SK-N-SH (cell line): Measurements from ENCODE around the gene DDX24. TPM values are rescaled to one million over a fixed set of nuclear protein-coding genes. Genes with fewer than 3 reads are reported as not detected.

ENCODE experiments used
- CTCF ChIA-PET: fragments of 300-600, 350-600 bp; formaldehyde crosslinking; extraction: SDS; loops from one replicate; lab custom pipeline; 2021; lab: Yijun Ruan, JAX
- POLR2A ChIA-PET: fragments of 350-600 bp; sonication (Branson Sonifier 250); formaldehyde crosslinking; extraction: SDS; loops from one replicate; lab custom pipeline; 2020; ENCODE audit warnings: antibody characterized with exemption, inconsistent platforms; lab: Yijun Ruan, JAX
- DNase-seq: peaks from one replicate; pipeline ENCODE4 v3.0.0; 2012
- H2AFZ ChIP-seq: fragments of 200-600 bp; sonication (generic); 2 replicates; pipeline ENCODE4 v1.8.1; 2016; ENCODE audit warnings: antibody characterized with exemption, mild to moderate bottlenecking, low read depth
- H3F3A ChIP-seq: fragments of 200-600 bp; sonication (generic); replicated peaks from 2 replicates; pipeline ENCODE3; 2016; ENCODE audit warnings: antibody characterized with exemption, mild to moderate bottlenecking; ENCODE audit not compliant: insufficient read depth
- H3K27ac ChIP-seq, 2 experiments: fragments of 200-500 bp in 1 of 2; fragments of 200-600 bp in 1 of 2; sonication (Bioruptor generic) in 1 of 2; sonication (generic), shearing (Covaris generic) in 1 of 2; 2 replicates each; pipeline versions ENCODE4 v1.5.1 to v1.6.1; 2014 to 2016; ENCODE audit warnings: low read depth in 2 of 2, inconsistent platforms in 1 of 2, low read length in 1 of 2, mild to moderate bottlenecking in 1 of 2, mixed read lengths in 1 of 2
- H3K27me3 ChIP-seq: fragments of 200-600 bp; sonication (generic), shearing (Covaris generic); 2 replicates; pipeline ENCODE4 v1.6.1; 2016; ENCODE audit warnings: mixed run types; ENCODE audit not compliant: insufficient read depth
- H3K36me3 ChIP-seq, 2 experiments: fragments of 200-500 bp in 1 of 2; fragments of 200-600 bp in 1 of 2; sonication (Bioruptor generic) in 1 of 2; sonication (generic) in 1 of 2; replicated peaks in 1 of 2; 2 replicates each; pipeline versions ENCODE3 to v1.5.1; 2014 to 2016; ENCODE audit warnings: low read length in 1 of 2, mild to moderate bottlenecking in 1 of 2; ENCODE audit not compliant: insufficient read depth in 2 of 2, control insufficient read depth in 1 of 2
- H3K4me1 ChIP-seq, 2 experiments: fragments of 200-500 bp in 1 of 2; fragments of 200-600 bp in 1 of 2; sonication (Bioruptor generic) in 1 of 2; sonication (generic), shearing (Covaris generic) in 1 of 2; 2 replicates each; pipeline versions ENCODE4 v1.5.1 to v1.6.1; 2014 to 2016; ENCODE audit warnings: low read depth in 1 of 2, low read length in 1 of 2, mixed run types in 1 of 2; ENCODE audit not compliant: insufficient read depth in 2 of 2, control insufficient read depth in 1 of 2
- H3K4me2 ChIP-seq: fragments of 200-600 bp; sonication (generic), shearing (Covaris generic); 2 replicates; pipeline ENCODE4 v1.6.1; 2017; ENCODE audit warnings: mixed run types
- H3K4me3 ChIP-seq, 2 experiments: fragments of 200-500 bp in 1 of 2; fragments of 200-600 bp in 1 of 2; sonication (Bioruptor generic) in 1 of 2; sonication (generic), shearing (Covaris generic) in 1 of 2; 2 replicates each; pipeline versions ENCODE4 v1.5.1 to v1.8.1; 2014 to 2016; ENCODE audit warnings: low read depth in 2 of 2, inconsistent platforms in 1 of 2, low read length in 1 of 2, mild to moderate bottlenecking in 1 of 2, mixed read lengths in 1 of 2, moderate library complexity in 1 of 2
- H3K79me2 ChIP-seq: fragments of 200-600 bp; sonication (generic); 2 replicates; pipeline ENCODE4 v1.8.1; 2017; ENCODE audit warnings: mild to moderate bottlenecking; ENCODE audit not compliant: insufficient read depth
- H3K9ac ChIP-seq: fragments of 200-600 bp; sonication (generic); 2 replicates; pipeline ENCODE4 v1.6.1; 2017; ENCODE audit warnings: mixed run types
- H3K9me2 ChIP-seq: fragments of 200-600 bp; sonication (generic); 2 replicates; pipeline ENCODE4 v1.6.1; 2017; ENCODE audit warnings: mixed run types
- H3K9me3 ChIP-seq: fragments of 200-600 bp; sonication (generic); 2 replicates; pipeline ENCODE4 v1.6.1; 2017; ENCODE audit warnings: mixed run types, mild to moderate bottlenecking, moderate library complexity
- H4K20me1 ChIP-seq: fragments of 200-600 bp; sonication (generic); 2 replicates; pipeline ENCODE4 v1.6.1; 2017; ENCODE audit warnings: mild to moderate bottlenecking, mixed run types; ENCODE audit not compliant: insufficient read depth
- ELF1 ChIP-seq: IDR thresholded peaks from 2 replicates; pipeline ENCODE4 v1.4.0; 2012
- EP300 ChIP-seq, 2 experiments: IDR thresholded peaks; 2 replicates each; pipeline versions ENCODE4 v1.4.0 to v1.6.1; 2012; ENCODE audit warnings: borderline replicate concordance in 1 of 2, low read depth in 1 of 2, low read length in 1 of 2
- FOXJ3 ChIP-seq: sonication (generic); formaldehyde crosslinking; IDR thresholded peaks from 2 replicates; pipeline ENCODE4 v1.5.1; 2020; ENCODE audit warnings: mild to moderate bottlenecking, missing genetic modification reagents
- FOXM1 ChIP-seq: IDR thresholded peaks from 2 replicates; pipeline ENCODE4 v1.4.0; 2012; ENCODE audit warnings: low read depth, mild to moderate bottlenecking
- GATA2 ChIP-seq: sonication (generic); formaldehyde crosslinking; IDR thresholded peaks from 2 replicates; pipeline ENCODE4 v1.5.0; 2020; ENCODE audit warnings: mild to moderate bottlenecking, missing genetic modification reagents
- JUND ChIP-seq: IDR thresholded peaks from 2 replicates; pipeline ENCODE4 v1.4.0; 2012
- MAX ChIP-seq: IDR thresholded peaks from 2 replicates; pipeline ENCODE4 v1.4.0; 2012; ENCODE audit warnings: low read depth
- PBX3 ChIP-seq: IDR thresholded peaks from 2 replicates; pipeline ENCODE4; 2012
- POLR2AphosphoS5 ChIP-seq: IDR thresholded peaks from 2 replicates; pipeline ENCODE4 v1.6.1; 2012; ENCODE audit warnings: low read depth, low read length
- RXRA ChIP-seq: IDR thresholded peaks from 2 replicates; pipeline ENCODE4 v1.4.0; 2012; ENCODE audit warnings: low read depth, mild to moderate bottlenecking, borderline replicate concordance
- SIN3A ChIP-seq: IDR thresholded peaks from 2 replicates; pipeline ENCODE4 v1.6.1; 2012; ENCODE audit warnings: low read depth, mild to moderate bottlenecking, low read length, moderate library complexity, borderline replicate concordance
- TEAD4 ChIP-seq: IDR thresholded peaks from 2 replicates; pipeline ENCODE4 v1.4.0; 2012; ENCODE audit warnings: mild to moderate bottlenecking, borderline replicate concordance; ENCODE audit not compliant: insufficient read depth
- USF1 ChIP-seq: IDR thresholded peaks from 2 replicates; pipeline ENCODE4 v1.4.0; 2012; ENCODE audit warnings: low read depth, borderline replicate concordance
- WGBS: methylation state at CpG from one replicate; pipeline ENCODE4 v1.1.6; 2017; ENCODE audit warnings: low lambda C conversion rate; 5-methylcytosine and 5-hydroxymethylcytosine counted together
- polyA plus RNA-seq, 3 experiments: library from polyadenylated mRNA; depleted of rRNA; stranded (reverse); fragments of >200 nt; gene quantifications; 2 replicates each; pipeline ENCODE4 v1.2.3, GENCODE V29; 2012
- TF ChIP-seq, protein P1 (sequence below): IDR thresholded peaks from 2 replicates; pipeline ENCODE4 v1.6.1; 2012; ENCODE audit warnings: mild to moderate bottlenecking, low read depth, low read length, moderate library complexity

The DDX24 gene
- polyA plus RNA-seq, 1 of the 3 experiments (the other 2 are of a cell fraction) = 108 TPM

GRCh38 chr14:94113490-94113889 lies 32.5 kb upstream of the DDX24 start:
- no peaks in the 10 kb centered on the region for H3K79me2 ChIP-seq
- H3K9me2 ChIP-seq = no peaks in the 10 kb centered on the region
- H3F3A ChIP-seq = no peaks in the 10 kb centered on the region
- no peak overlapping the region for H3K4me2 ChIP-seq
- no peak overlapping the region for H3K4me3 ChIP-seq
- WGBS = 72% methylated on average over 6 of the region's 6 CpGs
- H3K27ac ChIP-seq = no peak overlapping the region; a peak in 1 of 4 replicates
- no peaks in the 10 kb centered on the region for H4K20me1 ChIP-seq
- H3K36me3 ChIP-seq = no peaks in the 10 kb centered on the region
- TF ChIP-seq PBX3 = no peak
- no peak for TF ChIP-seq USF1
- no peak for TF ChIP-seq GATA2
- no peak for TF ChIP-seq SIN3A
- TF ChIP-seq, protein P1, sequence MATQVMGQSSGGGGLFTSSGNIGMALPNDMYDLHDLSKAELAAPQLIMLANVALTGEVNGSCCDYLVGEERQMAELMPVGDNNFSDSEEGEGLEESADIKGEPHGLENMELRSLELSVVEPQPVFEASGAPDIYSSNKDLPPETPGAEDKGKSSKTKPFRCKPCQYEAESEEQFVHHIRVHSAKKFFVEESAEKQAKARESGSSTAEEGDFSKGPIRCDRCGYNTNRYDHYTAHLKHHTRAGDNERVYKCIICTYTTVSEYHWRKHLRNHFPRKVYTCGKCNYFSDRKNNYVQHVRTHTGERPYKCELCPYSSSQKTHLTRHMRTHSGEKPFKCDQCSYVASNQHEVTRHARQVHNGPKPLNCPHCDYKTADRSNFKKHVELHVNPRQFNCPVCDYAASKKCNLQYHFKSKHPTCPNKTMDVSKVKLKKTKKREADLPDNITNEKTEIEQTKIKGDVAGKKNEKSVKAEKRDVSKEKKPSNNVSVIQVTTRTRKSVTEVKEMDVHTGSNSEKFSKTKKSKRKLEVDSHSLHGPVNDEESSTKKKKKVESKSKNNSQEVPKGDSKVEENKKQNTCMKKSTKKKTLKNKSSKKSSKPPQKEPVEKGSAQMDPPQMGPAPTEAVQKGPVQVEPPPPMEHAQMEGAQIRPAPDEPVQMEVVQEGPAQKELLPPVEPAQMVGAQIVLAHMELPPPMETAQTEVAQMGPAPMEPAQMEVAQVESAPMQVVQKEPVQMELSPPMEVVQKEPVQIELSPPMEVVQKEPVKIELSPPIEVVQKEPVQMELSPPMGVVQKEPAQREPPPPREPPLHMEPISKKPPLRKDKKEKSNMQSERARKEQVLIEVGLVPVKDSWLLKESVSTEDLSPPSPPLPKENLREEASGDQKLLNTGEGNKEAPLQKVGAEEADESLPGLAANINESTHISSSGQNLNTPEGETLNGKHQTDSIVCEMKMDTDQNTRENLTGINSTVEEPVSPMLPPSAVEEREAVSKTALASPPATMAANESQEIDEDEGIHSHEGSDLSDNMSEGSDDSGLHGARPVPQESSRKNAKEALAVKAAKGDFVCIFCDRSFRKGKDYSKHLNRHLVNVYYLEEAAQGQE = no peak
- 0 out of 4 replicates have a peak, but pooled peaks of 1 of the 2 experiments have one; percentile 12 for TF ChIP-seq EP300 (IDR thresholded peaks at IDR 0.05; ENCODE audit: borderline replicate concordance in 1 of 2, low read depth in 1 of 2, low read length in 1 of 2)
- no peaks in the 10 kb centered on the region for H3K27me3 ChIP-seq
- H3K4me1 ChIP-seq = peaks cover 0 to 35% of the 10 kb centered on the region in 2 experiments; a peak in 1 of 4 replicates
- no peak overlapping the region for H3K9ac ChIP-seq
- ChIA-PET CTCF (interaction anchor here (2.7 to 3.3 kb wide), 3 partner anchors 19 to 63 kb away, joined by 11 to 14 read pairs (median 12); no protein-coding TSS in a partner anchor), POLR2A (no interaction called here)
- DNase-seq = peak; percentile 64
- no peaks in the 10 kb centered on the region for H3K9me3 ChIP-seq
- no peak overlapping the region for H2AFZ ChIP-seq

DNA sequence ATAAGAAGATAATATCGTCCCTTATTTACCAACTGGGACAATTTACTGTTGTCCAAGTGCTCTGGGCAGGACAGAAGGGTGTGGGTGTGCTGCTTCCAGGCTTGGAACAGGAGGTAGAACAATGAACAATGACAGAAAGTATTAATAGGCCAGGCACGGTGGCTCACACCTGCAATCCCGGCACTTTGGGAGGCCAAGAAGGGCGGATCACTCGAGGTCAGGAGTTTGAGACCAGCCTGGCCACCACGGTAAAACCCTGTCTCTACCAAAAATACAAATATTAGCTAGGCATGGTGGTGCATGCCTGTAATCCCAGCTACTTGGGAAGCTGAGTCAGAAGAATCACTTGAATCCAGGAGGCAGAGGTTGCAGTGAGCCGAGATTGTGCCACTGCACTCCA lies 32.1 kb upstream of the DDX24 start:
- Histone ChIP-seq H2AFZ (no peak overlapping the region), H3K9ac (no peak overlapping the region), H3K4me1 (peaks cover 0 to 35% of the 10 kb centered on the region in 2 experiments; a peak in 1 of 4 replicates), H3K9me2 (no peaks in the 10 kb centered on the region), H3K27ac (no peak overlapping the region; a peak in 1 of 4 replicates), H3K9me3 (no peaks in the 10 kb centered on the region), H3K4me3 (no peak overlapping the region), H3K79me2 (no peaks in the 10 kb centered on the region), H3K4me2 (no peak overlapping the region), H3K36me3 (no peaks in the 10 kb centered on the region), H3K27me3 (no peaks in the 10 kb centered on the region), H4K20me1 (no peaks in the 10 kb centered on the region), H3F3A (no peaks in the 10 kb centered on the region)
- no peak for DNase-seq
- ChIA-PET CTCF (interaction anchor here (2.7 to 3.3 kb wide), 3 partner anchors 19 to 62 kb away, joined by 11 to 14 read pairs (median 12); no protein-coding TSS in a partner anchor), POLR2A (no interaction called here)
- no peak for TF ChIP-seq MAX
- no peak for TF ChIP-seq FOXM1
- TF ChIP-seq RXRA = no peak
- no peak for TF ChIP-seq PBX3
- no peak for TF ChIP-seq ELF1
- no peak for TF ChIP-seq JUND
- no peak for TF ChIP-seq POLR2AphosphoS5
- TF ChIP-seq TEAD4 = no peak
- no peak for TF ChIP-seq EP300 (IDR thresholded peaks at IDR 0.05; ENCODE audit: borderline replicate concordance in 1 of 2, low read depth in 1 of 2, low read length in 1 of 2)
- no peak for TF ChIP-seq FOXJ3 (CRISPR knock-in tag)
- 82% methylated on average over 7 of the region's 7 CpGs for WGBS
